Uterus (tissue), 2 donors: ENCODE measurements around the gene PI4KA.

ENCODE experiments used
- POLR2A ChIP-seq, 2 donors: fragments of 450-650 bp; IDR thresholded peaks; one replicate each; pipeline ENCODE4 v1.6.1; 2016; ENCODE audit warnings: antibody characterized with exemption in 2 of 2, mild to moderate bottlenecking in 1 of 2, moderate library complexity in 1 of 2
- TF ChIP-seq, protein P1 (sequence below), 4 experiments: fragments of 200-600 bp in 2 of 4; fragments of 450-650 bp in 2 of 4; sonication (generic) in 2 of 4; IDR thresholded peaks; one replicate each; pipeline ENCODE4 v1.5.1; 2016 to 2019; ENCODE audit warnings: antibody characterized with exemption in 4 of 4, mild to moderate bottlenecking in 2 of 4, moderate library complexity in 1 of 4

DNA sequence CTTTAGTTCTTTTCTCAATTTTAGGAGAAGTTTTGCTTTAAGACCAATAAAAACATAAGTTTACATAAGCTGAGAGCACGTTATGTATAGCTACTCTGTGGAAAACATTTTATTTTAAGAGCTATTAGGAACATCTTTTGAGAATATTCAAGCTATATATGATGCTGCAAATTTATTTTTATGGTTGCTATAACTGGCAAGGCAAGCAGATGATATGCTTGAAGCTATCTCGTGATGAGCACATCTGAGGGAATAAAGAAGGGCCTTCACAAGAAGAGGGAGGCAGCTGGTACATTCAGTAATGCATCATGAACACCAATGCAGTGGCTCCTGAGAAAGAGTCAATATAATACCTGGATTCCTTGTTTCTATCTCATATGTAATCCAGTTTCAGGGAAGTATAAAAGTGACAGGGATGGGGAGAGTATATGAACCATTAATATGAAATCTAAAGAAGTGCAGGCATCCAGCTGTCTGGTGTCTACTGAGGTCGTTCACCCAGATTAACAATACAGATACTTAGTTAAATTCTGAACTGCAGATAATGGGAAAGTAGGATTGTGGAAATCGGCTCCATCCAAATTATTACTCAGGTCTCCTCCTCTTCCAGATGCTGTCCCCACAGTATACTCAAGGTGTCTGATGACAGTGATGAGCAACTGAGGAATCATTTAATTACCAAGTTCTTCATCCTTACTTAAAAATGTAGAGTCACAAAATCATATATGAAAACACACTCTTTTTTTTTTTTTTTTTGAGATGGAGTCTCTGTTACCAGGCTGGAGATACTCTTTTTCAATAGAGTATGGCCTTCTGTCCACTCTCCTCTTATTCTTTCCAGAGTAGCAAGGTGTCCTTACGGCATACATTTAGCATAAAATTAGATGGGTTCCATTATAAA is 185.1 kb downstream of the PI4KA start:
- TF ChIP-seq, protein P1, sequence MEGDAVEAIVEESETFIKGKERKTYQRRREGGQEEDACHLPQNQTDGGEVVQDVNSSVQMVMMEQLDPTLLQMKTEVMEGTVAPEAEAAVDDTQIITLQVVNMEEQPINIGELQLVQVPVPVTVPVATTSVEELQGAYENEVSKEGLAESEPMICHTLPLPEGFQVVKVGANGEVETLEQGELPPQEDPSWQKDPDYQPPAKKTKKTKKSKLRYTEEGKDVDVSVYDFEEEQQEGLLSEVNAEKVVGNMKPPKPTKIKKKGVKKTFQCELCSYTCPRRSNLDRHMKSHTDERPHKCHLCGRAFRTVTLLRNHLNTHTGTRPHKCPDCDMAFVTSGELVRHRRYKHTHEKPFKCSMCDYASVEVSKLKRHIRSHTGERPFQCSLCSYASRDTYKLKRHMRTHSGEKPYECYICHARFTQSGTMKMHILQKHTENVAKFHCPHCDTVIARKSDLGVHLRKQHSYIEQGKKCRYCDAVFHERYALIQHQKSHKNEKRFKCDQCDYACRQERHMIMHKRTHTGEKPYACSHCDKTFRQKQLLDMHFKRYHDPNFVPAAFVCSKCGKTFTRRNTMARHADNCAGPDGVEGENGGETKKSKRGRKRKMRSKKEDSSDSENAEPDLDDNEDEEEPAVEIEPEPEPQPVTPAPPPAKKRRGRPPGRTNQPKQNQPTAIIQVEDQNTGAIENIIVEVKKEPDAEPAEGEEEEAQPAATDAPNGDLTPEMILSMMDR (IDR thresholded peaks at IDR 0.05): no peak
- TF ChIP-seq POLR2A (IDR thresholded peaks at IDR 0.05): no peak
